GM19438 (cell line): ENCODE measurements around the gene LRCH1.

Source experiments
- ATAC-seq: cut with Tn5 transposase; IDR thresholded peaks from one replicate; pipeline ENCODE4 v1.9.1; 2021; ENCODE audit warnings: low read depth; ENCODE audit not compliant: unreplicated experiment

LRCH1 gene

GRCh38 chr13:46582190-46582589, 29.2 kb downstream of the LRCH1 start:
- no peak for ATAC-seq

- ATAC-seq, result no peak
These were observed 34.0 kb downstream of the LRCH1 start for GRCh38 chr13:46586751-46587514.

- ATAC-seq, result peak; percentile 54
These were observed 34.9 kb downstream of the LRCH1 start for GRCh38 chr13:46587807-46588418.

GRCh38 chr13:46592385-46592784, 39.4 kb downstream of the LRCH1 start:
- no peak for ATAC-seq

GRCh38 chr13:46593398-46593797, 40.4 kb downstream of the LRCH1 start:
- ATAC-seq, result no peak

- ATAC-seq, result no peak
These were observed 41.6 kb downstream of the LRCH1 start for GRCh38 chr13:46594374-46595078.

- ATAC-seq, result no peak
These were observed 42.3 kb downstream of the LRCH1 start for GRCh38 chr13:46595136-46595884.

- no peak for ATAC-seq
These were observed 42.9 kb downstream of the LRCH1 start for GRCh38 chr13:46595885-46596275.

- ATAC-seq, result no peak
These were observed 43.5 kb downstream of the LRCH1 start for GRCh38 chr13:46596466-46596865.

- peak; percentile 51 for ATAC-seq
These were observed 45.3 kb downstream of the LRCH1 start for GRCh38 chr13:46598140-46598819.

GRCh38 chr13:46598820-46599180, 45.8 kb downstream of the LRCH1 start:
- ATAC-seq, result peak; percentile 41

- no peak for ATAC-seq
These were observed 48.0 kb downstream of the LRCH1 start for GRCh38 chr13:46600943-46601311.

GRCh38 chr13:46602531-46602930, 49.6 kb downstream of the LRCH1 start:
- ATAC-seq, result no peak

- no peak for ATAC-seq
These were observed 50.2 kb downstream of the LRCH1 start for GRCh38 chr13:46603165-46603603.

GRCh38 chr13:46604226-46604990, 51.4 kb downstream of the LRCH1 start:
- ATAC-seq, result no peak

GRCh38 chr13:46605076-46605824, 52.3 kb downstream of the LRCH1 start:
- no peak for ATAC-seq

GRCh38 chr13:46605825-46606554, 53.0 kb downstream of the LRCH1 start:
- ATAC-seq, result no peak

- ATAC-seq, result no peak
These were observed 54.0 kb downstream of the LRCH1 start for GRCh38 chr13:46606970-46607369.
